Measurements from ENCODE around the gene NKX2-3.

- TF ChIP-seq CTCF (IDR thresholded peaks at IDR 0.05) (no peak), POLR2AphosphoS5 (IDR thresholded peaks at IDR 0.05; ENCODE audit: insufficient read depth in 1 of 2, low read depth in 1 of 2) (no peak), POLR2A (IDR thresholded peaks at IDR 0.05) (no peak)
These were observed 2.4 kb downstream of the NKX2-3 start for GRCh38 chr10:99534939-99535763.
